Measurements from ENCODE around the gene ID2.

ID2 gene

GRCh38 chr2:8684878-8685696 lies 3.2 kb downstream of the ID2 start:
- peaks cover 35 to 37% of the 10 kb centered on the region in 2 experiments for H3K4me1 ChIP-seq (ENCODE audit: control insufficient read depth in 1 of 2, insufficient read depth in 1 of 2, low read depth in 1 of 2, low read length in 1 of 2)
- H3K27ac ChIP-seq = peak overlapping the region; percentile 90
- no peaks in the 10 kb centered on the region for H3K36me3 ChIP-seq
- peaks cover 20% of the 10 kb centered on the region for H3K27me3 ChIP-seq
- H3K4me3 ChIP-seq (ENCODE audit: low read depth in 1 of 2, low read length in 1 of 2) = peak overlapping the region; percentile 69 to 74
- H3K9me3 ChIP-seq = no peaks in the 10 kb centered on the region
- no peak for TF ChIP-seq CTCF (IDR thresholded peaks at IDR 0.05)

- peak; percentile 98 for TF ChIP-seq CTCF (IDR thresholded peaks at IDR 0.05)
- H3K4me3 ChIP-seq (ENCODE audit: low read depth in 1 of 2, low read length in 1 of 2) = peak overlapping the region; percentile 69 to 74
- no peaks in the 10 kb centered on the region for H3K36me3 ChIP-seq
- peak overlapping the region; percentile 90 for H3K27ac ChIP-seq
- H3K4me1 ChIP-seq (ENCODE audit: control insufficient read depth in 1 of 2, insufficient read depth in 1 of 2, low read depth in 1 of 2, low read length in 1 of 2) = peaks cover 32 to 33% of the 10 kb centered on the region in 2 experiments
- no peaks in the 10 kb centered on the region for H3K9me3 ChIP-seq
- H3K27me3 ChIP-seq = peaks cover 24% of the 10 kb centered on the region
Observed at GRCh38 chr2:8685697-8686358, 4.0 kb downstream of the ID2 start.

GRCh38 chr2:8691859-8692437 lies 10.1 kb downstream of the ID2 start:
- Histone ChIP-seq H3K36me3 (no peaks in the 10 kb centered on the region), H3K27me3 (peaks cover 59% of the 10 kb centered on the region), H3K27ac (no peak overlapping the region), H3K9me3 (no peaks in the 10 kb centered on the region), H3K4me1 (ENCODE audit: control insufficient read depth in 1 of 2, insufficient read depth in 1 of 2, low read depth in 1 of 2, low read length in 1 of 2) (no peaks in the 10 kb centered on the region), H3K4me3 (ENCODE audit: low read depth in 1 of 2, low read length in 1 of 2) (no peak overlapping the region)
- no peak for TF ChIP-seq CTCF (IDR thresholded peaks at IDR 0.05)

- no peak for TF ChIP-seq CTCF (IDR thresholded peaks at IDR 0.05)
- Histone ChIP-seq H3K27ac (no peak overlapping the region), H3K27me3 (peaks cover 59% of the 10 kb centered on the region), H3K4me3 (ENCODE audit: low read depth in 1 of 2, low read length in 1 of 2) (no peak overlapping the region), H3K4me1 (ENCODE audit: control insufficient read depth in 1 of 2, insufficient read depth in 1 of 2, low read depth in 1 of 2, low read length in 1 of 2) (no peaks in the 10 kb centered on the region), H3K36me3 (no peaks in the 10 kb centered on the region), H3K9me3 (no peaks in the 10 kb centered on the region)
Observed at GRCh38 chr2:8692783-8693156, 10.9 kb downstream of the ID2 start.

- H3K4me1 ChIP-seq (ENCODE audit: control insufficient read depth in 1 of 2, insufficient read depth in 1 of 2, low read depth in 1 of 2, low read length in 1 of 2) = no peaks in the 10 kb centered on the region
- H3K36me3 ChIP-seq = no peaks in the 10 kb centered on the region
- peaks cover 59% of the 10 kb centered on the region for H3K27me3 ChIP-seq
- H3K9me3 ChIP-seq = no peaks in the 10 kb centered on the region
- H3K4me3 ChIP-seq (ENCODE audit: low read depth in 1 of 2, low read length in 1 of 2) = no peak overlapping the region
- no peak for TF ChIP-seq CTCF (IDR thresholded peaks at IDR 0.05)
- H3K27ac ChIP-seq = no peak overlapping the region
Observed at GRCh38 chr2:8693157-8693821, 11.4 kb downstream of the ID2 start.
